IPS-18c (cell line): Measurements from ENCODE around the gene LPAR1.
"Not testable (repeated sequence)": the region's sequence is repeated elsewhere in the genome, so short reads cannot be mapped to it uniquely, and the experiment has no call there.

Source experiments
- H3K4me3 ChIP-seq: 2 replicates; pipeline ENCODE4 v1.7.0; 2013; ENCODE audit warnings: low read depth, mild to moderate bottlenecking, low read length, moderate library complexity; ENCODE audit not compliant: insufficient read depth
- H3K9me3 ChIP-seq: one replicate; pipeline ENCODE4 v1.6.1; 2013; ENCODE audit warnings: mild to moderate bottlenecking, low read length, moderate library complexity; ENCODE audit not compliant: control insufficient read depth, insufficient read depth

The LPAR1 gene

DNA sequence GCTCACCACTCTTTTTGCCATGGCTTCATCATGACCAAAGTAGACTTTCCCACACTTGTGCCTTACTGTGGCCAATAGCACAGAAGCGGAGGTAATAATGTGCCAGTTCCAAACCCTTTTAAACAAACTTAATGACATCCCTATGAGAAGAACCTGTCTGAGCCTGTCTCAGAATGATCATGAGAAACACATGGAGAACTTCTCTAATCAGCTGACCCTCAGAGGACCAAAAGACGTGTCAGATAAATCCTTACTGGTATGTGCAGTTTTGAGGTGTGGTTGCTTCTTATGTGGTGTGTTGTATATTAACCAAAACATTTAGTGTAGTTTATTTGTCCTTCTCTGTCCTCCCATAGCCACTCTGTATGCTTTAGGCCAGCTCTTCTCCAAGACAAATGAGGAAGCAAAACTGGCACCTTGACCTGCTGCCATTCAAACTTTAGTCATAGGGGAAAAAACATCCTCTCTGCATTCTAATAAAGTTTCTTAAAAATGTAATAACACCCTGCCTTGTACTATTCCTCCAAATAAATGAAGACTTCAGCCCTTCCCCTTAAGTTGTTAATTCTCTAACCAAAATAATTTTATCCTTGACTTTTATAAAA lies 200.8 kb downstream of the LPAR1 start:
- no peak overlapping the region for H3K4me3 ChIP-seq
- no peaks in the 10 kb centered on the region for H3K9me3 ChIP-seq

DNA sequence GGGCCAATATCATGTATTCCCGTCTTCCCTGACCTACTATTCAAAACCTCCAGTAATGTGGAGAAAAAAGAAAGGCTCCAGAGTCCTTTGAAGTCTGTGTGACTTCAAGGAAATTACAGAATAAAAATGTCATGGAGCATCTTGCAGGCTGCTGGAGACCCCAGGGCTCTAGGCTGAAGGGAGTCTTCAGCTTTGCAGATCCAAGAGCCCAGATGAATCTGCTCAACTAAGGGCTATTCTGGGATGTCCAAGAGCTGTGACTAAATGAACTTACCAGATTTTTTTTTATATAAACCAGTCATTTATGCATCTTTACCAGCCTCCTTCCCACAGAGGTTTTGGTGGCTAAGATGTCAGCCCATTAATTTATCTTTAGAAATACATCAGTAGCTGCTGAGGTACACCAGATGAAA lies 202.4 kb downstream of the LPAR1 start:
- no peak overlapping the region for H3K4me3 ChIP-seq
- H3K9me3 ChIP-seq = no peaks in the 10 kb centered on the region

- Histone ChIP-seq H3K4me3 (no peak overlapping the region), H3K9me3 (no peaks in the 10 kb centered on the region)
Measured at GRCh38 chr9:110835404-110835803, 202.9 kb downstream of the LPAR1 start.

DNA sequence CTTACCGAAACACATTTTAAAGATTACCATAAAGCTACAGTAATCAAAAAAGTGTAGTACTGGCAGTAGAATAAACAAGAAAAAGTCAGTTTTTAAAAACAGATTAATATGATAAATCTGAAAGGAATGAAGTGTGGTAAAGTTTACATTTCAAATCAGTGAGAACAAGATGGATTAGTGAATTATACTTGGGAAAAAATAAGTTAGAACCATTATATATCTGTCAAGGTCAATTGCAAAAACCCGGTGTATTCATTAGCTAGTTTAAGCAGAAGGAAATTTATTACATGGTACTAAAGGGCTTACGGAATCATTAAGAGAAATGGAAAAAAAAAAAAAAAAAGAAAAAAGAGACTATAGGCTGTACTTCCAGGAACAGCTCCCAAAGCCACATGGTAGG lies 205.3 kb downstream of the LPAR1 start:
- Histone ChIP-seq H3K9me3 (no peaks in the 10 kb centered on the region), H3K4me3 (no peak overlapping the region)

GRCh38 chr9:110830495-110830894 lies 207.8 kb downstream of the LPAR1 start:
- Histone ChIP-seq H3K4me3 (no peak overlapping the region), H3K9me3 (no peaks in the 10 kb centered on the region)

DNA sequence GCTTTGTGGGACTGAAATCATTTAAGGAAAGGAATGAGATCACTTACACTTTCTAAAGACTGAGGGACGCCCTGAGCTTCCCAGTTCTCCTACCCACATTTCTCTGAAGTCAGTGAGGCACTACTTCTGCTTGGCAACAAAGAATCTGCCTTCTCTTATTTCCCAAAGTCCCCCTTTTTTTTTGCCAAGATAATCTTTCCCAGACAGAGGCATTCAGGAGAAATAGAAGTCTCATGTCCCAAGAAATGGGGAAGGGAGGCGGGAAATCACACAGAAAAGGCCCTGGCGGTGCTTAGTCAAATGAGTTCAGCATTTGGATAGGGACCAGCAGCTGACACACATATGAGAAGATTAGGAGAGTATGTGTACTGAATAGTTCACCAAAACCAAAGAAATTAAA lies 210.0 kb downstream of the LPAR1 start:
- Histone ChIP-seq H3K9me3 (no peaks in the 10 kb centered on the region), H3K4me3 (no peak overlapping the region)

GRCh38 chr9:110826400-110826799 lies 211.9 kb downstream of the LPAR1 start:
- H3K9me3 ChIP-seq, H3K4me3 ChIP-seq: not testable (repeated sequence)

DNA sequence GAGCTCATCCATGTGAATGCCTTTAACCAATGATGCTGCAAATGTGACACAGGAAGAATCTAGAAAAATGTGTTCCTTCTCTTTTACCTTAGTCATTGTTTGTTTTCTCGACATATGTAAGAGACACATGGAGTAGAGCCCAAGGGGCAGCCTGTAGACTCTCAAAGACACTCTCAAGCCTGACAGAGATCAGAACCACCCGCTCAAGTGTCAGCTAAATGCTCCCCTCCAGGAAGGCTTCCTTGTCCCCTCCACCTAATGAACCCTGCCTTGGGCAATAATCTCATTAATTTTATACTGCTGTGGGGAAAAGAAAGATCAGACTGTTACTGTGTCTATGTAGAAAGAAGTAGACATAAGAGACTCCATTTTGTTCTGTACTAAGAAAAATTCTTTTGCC lies 212.3 kb downstream of the LPAR1 start:
- Histone ChIP-seq H3K4me3 (no peak overlapping the region), H3K9me3 (no peaks in the 10 kb centered on the region)

DNA sequence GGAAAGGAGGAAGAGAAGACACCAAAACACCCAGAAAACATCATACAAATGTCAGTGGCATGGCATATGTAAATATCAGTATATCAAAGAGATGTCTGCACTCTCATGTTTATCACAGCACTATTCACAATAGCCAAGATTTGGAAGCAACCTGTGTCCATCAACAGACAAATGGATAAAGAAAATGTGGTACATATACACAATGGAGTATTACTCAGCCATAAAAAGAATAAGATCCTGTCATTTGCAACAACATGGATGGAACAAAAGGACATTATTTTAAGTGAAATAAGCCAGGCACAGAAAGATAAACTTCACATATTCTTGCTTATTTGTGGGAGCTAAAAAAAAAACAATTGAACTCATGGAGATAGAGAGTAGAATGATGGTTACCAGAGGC lies 213.1 kb downstream of the LPAR1 start:
- H3K4me3 ChIP-seq, H3K9me3 ChIP-seq: not testable (repeated sequence)
